Osteoblast (primary cell): ENCODE measurements around the gene CAPN5. TPM values are rescaled to one million over a fixed set of nuclear protein-coding genes. Genes with fewer than 3 reads are reported as not detected.
A peak's percentile ranks its signal among the peaks of the same experiment; 100 is the strongest.

Source experiments
- DNase-seq: peaks from one replicate; pipeline ENCODE4 v3.0.0; 2011; ENCODE audit warnings: low spot score, mixed read lengths; ENCODE audit not compliant: insufficient read length; ENCODE audit errors: missing footprints
- H2AFZ ChIP-seq: 2 replicates; pipeline ENCODE4 v1.6.0; 2011; ENCODE audit warnings: mild to moderate bottlenecking, low read length
- H3K27ac ChIP-seq: 2 replicates; pipeline ENCODE4 v1.5.1; 2011; ENCODE audit warnings: mild to moderate bottlenecking, low read depth, low read length, moderate library complexity
- H3K27me3 ChIP-seq: 2 replicates; pipeline ENCODE4 v1.6.0; 2012; ENCODE audit warnings: mild to moderate bottlenecking, control low read depth, inconsistent platforms, low read length, moderate library complexity; ENCODE audit not compliant: insufficient read depth
- H3K36me3 ChIP-seq: 2 replicates; pipeline ENCODE4 v1.5.1; 2011; ENCODE audit warnings: mild to moderate bottlenecking, low read length, control low read depth, moderate library complexity; ENCODE audit not compliant: insufficient read depth
- H3K4me1 ChIP-seq: 2 replicates; pipeline ENCODE4 v1.5.1; 2011; ENCODE audit warnings: mild to moderate bottlenecking, low read length, control low read depth, moderate library complexity; ENCODE audit not compliant: insufficient read depth
- H3K4me2 ChIP-seq: 2 replicates; pipeline ENCODE4 v1.6.0; 2011; ENCODE audit warnings: mild to moderate bottlenecking, low read length; ENCODE audit not compliant: insufficient read depth
- H3K4me3 ChIP-seq: fragments of 200-600 bp; sonication (generic); 3 replicates; pipeline ENCODE4 v1.5.1; 2012; ENCODE audit warnings: mild to moderate bottlenecking, low read length, inconsistent platforms; ENCODE audit not compliant: insufficient read depth
- H3K79me2 ChIP-seq: 2 replicates; pipeline ENCODE4 v1.6.0; 2012; ENCODE audit warnings: mild to moderate bottlenecking, low read length, control low read depth, inconsistent platforms; ENCODE audit not compliant: insufficient read depth
- H3K9me3 ChIP-seq: 2 replicates; pipeline ENCODE4 v1.5.1; 2011; ENCODE audit warnings: low read depth, low read length, control low read depth
- H4K20me1 ChIP-seq: 2 replicates; pipeline ENCODE4 v1.6.0; 2012; ENCODE audit warnings: mild to moderate bottlenecking, low read length, control low read depth; ENCODE audit not compliant: insufficient read depth
- CTCF ChIP-seq: IDR thresholded peaks from 2 replicates; pipeline ENCODE4 v1.5.1; 2011; ENCODE audit warnings: mild to moderate bottlenecking, low read depth, low read length, moderate library complexity; ENCODE audit errors: extremely low read depth
- total RNA-seq: library from RNA; depleted of rRNA; stranded (reverse); fragments of >200 nt; gene quantifications from 2 replicates; pipeline ENCODE4 v1.2.3, GENCODE V29; 2012

Gene CAPN5
- total RNA-seq, 1 donor: 6.5 TPM

- Histone ChIP-seq H2AFZ (no peak overlapping the region), H3K4me3 (no peak overlapping the region), H3K4me2 (no peak overlapping the region), H3K27ac (no peak overlapping the region), H3K4me1 (no peaks in the 10 kb centered on the region), H3K9me3 (no peaks in the 10 kb centered on the region), H3K79me2 (no peaks in the 10 kb centered on the region), H4K20me1 (peaks cover 14% of the 10 kb centered on the region), H3K36me3 (peaks cover 3% of the 10 kb centered on the region), H3K27me3 (no peaks in the 10 kb centered on the region)
- no peak for TF ChIP-seq CTCF
- peak; percentile 46 for DNase-seq
Observed at GRCh38 chr11:77092382-77092781, 25.6 kb downstream of the CAPN5 start.

GRCh38 chr11:77093056-77093891 is 26.5 kb downstream of the CAPN5 start:
- Histone ChIP-seq H3K9me3 (no peaks in the 10 kb centered on the region), H3K4me1 (no peaks in the 10 kb centered on the region), H2AFZ (no peak overlapping the region), H3K36me3 (peaks cover 3% of the 10 kb centered on the region), H3K4me3 (no peak overlapping the region), H3K27me3 (no peaks in the 10 kb centered on the region), H4K20me1 (peaks cover 14% of the 10 kb centered on the region), H3K27ac (no peak overlapping the region), H3K79me2 (no peaks in the 10 kb centered on the region), H3K4me2 (no peak overlapping the region)
- TF ChIP-seq CTCF: no peak
- peak; percentile 47 for DNase-seq

- no peak for TF ChIP-seq CTCF
- Histone ChIP-seq H4K20me1 (peaks cover 14% of the 10 kb centered on the region), H3K27ac (no peak overlapping the region), H3K4me2 (no peak overlapping the region), H3K27me3 (no peaks in the 10 kb centered on the region), H3K36me3 (peaks cover 3% of the 10 kb centered on the region), H3K79me2 (no peaks in the 10 kb centered on the region), H3K4me1 (no peaks in the 10 kb centered on the region), H3K4me3 (no peak overlapping the region), H2AFZ (no peak overlapping the region), H3K9me3 (no peaks in the 10 kb centered on the region)
- peak; percentile 65 for DNase-seq
Observed at GRCh38 chr11:77093987-77094840, 27.4 kb downstream of the CAPN5 start.
